KMS-11 (cell line): ENCODE measurements around the gene CD300A.

ENCODE experiments used
- H2AFZ ChIP-seq: fragments of 200-600 bp; sonication (generic); 2 replicates; pipeline ENCODE4 v1.6.1; 2016; ENCODE audit warnings: antibody characterized with exemption, mixed run types, low read depth
- H3K27ac ChIP-seq: fragments of 200-600 bp; sonication (generic); 2 replicates; pipeline ENCODE4 v1.6.1; 2016; ENCODE audit warnings: mild to moderate bottlenecking, mixed run types
- H3K27me3 ChIP-seq: fragments of 200-600 bp; sonication (generic); 2 replicates; pipeline ENCODE4 v1.6.1; 2017; ENCODE audit warnings: mild to moderate bottlenecking, low read depth, mixed run types, moderate library complexity; ENCODE audit not compliant: insufficient read depth
- H3K36me3 ChIP-seq: fragments of 200-600 bp; sonication (generic); 2 replicates; pipeline ENCODE4 v1.6.1; 2017; ENCODE audit warnings: mild to moderate bottlenecking, mixed run types; ENCODE audit not compliant: insufficient read depth
- H3K4me1 ChIP-seq: fragments of 200-600 bp; sonication (generic); 2 replicates; pipeline ENCODE4 v1.6.1; 2016; ENCODE audit warnings: mild to moderate bottlenecking, low read depth, mixed run types; ENCODE audit not compliant: poor library complexity, severe bottlenecking
- H3K4me2 ChIP-seq: fragments of 200-600 bp; sonication (generic); 2 replicates; pipeline ENCODE4 v1.7.0; 2016; ENCODE audit warnings: mild to moderate bottlenecking, mixed run types
- H3K4me3 ChIP-seq: fragments of 200-600 bp; sonication (generic); IDR thresholded peaks from 2 replicates; pipeline ENCODE4 v1.6.1; 2017; ENCODE audit warnings: low read depth, low read length, mixed read lengths; ENCODE audit not compliant: insufficient read depth
- H3K79me2 ChIP-seq: fragments of 200-600 bp; sonication (generic); 2 replicates; pipeline ENCODE4 v1.6.1; 2016; ENCODE audit warnings: low read depth, mixed run types; ENCODE audit not compliant: insufficient read depth
- H3K9ac ChIP-seq: fragments of 200-600 bp; sonication (generic); 2 replicates; pipeline ENCODE4 v1.6.1; 2016; ENCODE audit warnings: mild to moderate bottlenecking, mixed run types
- H4K20me1 ChIP-seq: fragments of 200-600 bp; sonication (generic); 2 replicates; pipeline ENCODE4 v1.6.1; 2016; ENCODE audit warnings: mild to moderate bottlenecking, mixed run types; ENCODE audit not compliant: insufficient read depth
- CTCF ChIP-seq: fragments of 200-600 bp; sonication (generic); conservative IDR thresholded peaks from 2 replicates; pipeline ENCODE4 v1.6.1; 2017; ENCODE audit warnings: low read depth, mild to moderate bottlenecking, antibody characterized with exemption, low read length, moderate library complexity, mixed read lengths

Gene CD300A

GRCh38 chr17:74424657-74425056 lies 41.8 kb upstream of the CD300A start:
- no peak overlapping the region for H2AFZ ChIP-seq
- no peak for TF ChIP-seq CTCF
- no peaks in the 10 kb centered on the region for H4K20me1 ChIP-seq
- H3K4me3 ChIP-seq, result no peak overlapping the region
- H3K4me1 ChIP-seq, result no peaks in the 10 kb centered on the region
- no peak overlapping the region for H3K27ac ChIP-seq
- no peaks in the 10 kb centered on the region for H3K79me2 ChIP-seq
- no peaks in the 10 kb centered on the region for H3K36me3 ChIP-seq
- H3K27me3 ChIP-seq, result peaks cover 70% of the 10 kb centered on the region
- H3K9ac ChIP-seq, result no peak overlapping the region
- H3K4me2 ChIP-seq, result no peak overlapping the region

GRCh38 chr17:74426551-74427047 lies 39.8 kb upstream of the CD300A start:
- H3K36me3 ChIP-seq, result no peaks in the 10 kb centered on the region
- no peak overlapping the region for H3K4me3 ChIP-seq
- H3K27ac ChIP-seq, result no peak overlapping the region
- no peak for TF ChIP-seq CTCF
- no peak overlapping the region for H3K4me2 ChIP-seq
- H3K9ac ChIP-seq, result no peak overlapping the region
- H3K27me3 ChIP-seq, result peaks cover 61% of the 10 kb centered on the region
- H3K79me2 ChIP-seq, result no peaks in the 10 kb centered on the region
- H2AFZ ChIP-seq, result no peak overlapping the region
- H3K4me1 ChIP-seq, result no peaks in the 10 kb centered on the region
- no peaks in the 10 kb centered on the region for H4K20me1 ChIP-seq

GRCh38 chr17:74427048-74427762 lies 39.2 kb upstream of the CD300A start:
- no peak for TF ChIP-seq CTCF
- H3K9ac ChIP-seq, result no peak overlapping the region
- peaks cover 56% of the 10 kb centered on the region for H3K27me3 ChIP-seq
- no peak overlapping the region for H3K4me2 ChIP-seq
- H3K4me3 ChIP-seq, result no peak overlapping the region
- H4K20me1 ChIP-seq, result no peaks in the 10 kb centered on the region
- no peak overlapping the region for H3K27ac ChIP-seq
- H3K79me2 ChIP-seq, result no peaks in the 10 kb centered on the region
- no peak overlapping the region for H2AFZ ChIP-seq
- H3K36me3 ChIP-seq, result no peaks in the 10 kb centered on the region
- H3K4me1 ChIP-seq, result no peaks in the 10 kb centered on the region

- TF ChIP-seq CTCF, result no peak
- peaks cover 51% of the 10 kb centered on the region for H3K27me3 ChIP-seq
- H3K4me2 ChIP-seq, result no peak overlapping the region
- no peaks in the 10 kb centered on the region for H3K4me1 ChIP-seq
- no peak overlapping the region for H3K4me3 ChIP-seq
- H3K36me3 ChIP-seq, result no peaks in the 10 kb centered on the region
- H4K20me1 ChIP-seq, result no peaks in the 10 kb centered on the region
- H2AFZ ChIP-seq, result no peak overlapping the region
- no peak overlapping the region for H3K27ac ChIP-seq
- H3K79me2 ChIP-seq, result no peaks in the 10 kb centered on the region
- no peak overlapping the region for H3K9ac ChIP-seq
These were observed 38.7 kb upstream of the CD300A start for GRCh38 chr17:74427763-74428153.
